Stimulated activated CD8-positive, alpha-beta memory T cell treated with anti-CD3 and anti-CD28 coated beads, Interleukin-12 subunit alpha, Interleukin-12 subunit beta, amount 100 ng/mL, for 24 hours (primary cell): ENCODE data around the gene PXYLP1.

Source experiments
- DNase-seq: peaks from one replicate; pipeline ENCODE4 v3.0.0-alpha.2; 2020; ENCODE audit errors: extremely low read depth

PXYLP1 gene

GRCh38 chr3:141273700-141274410 is 42.2 kb downstream of the PXYLP1 start:
- DNase-seq: no peak

GRCh38 chr3:141274411-141275031 is 42.9 kb downstream of the PXYLP1 start:
- DNase-seq: no peak

GRCh38 chr3:141275032-141275422 is 43.4 kb downstream of the PXYLP1 start:
- no peak for DNase-seq

- DNase-seq: no peak
These were observed 43.9 kb downstream of the PXYLP1 start for GRCh38 chr3:141275511-141275910.

- DNase-seq: no peak
These were observed 44.3 kb downstream of the PXYLP1 start for GRCh38 chr3:141275973-141276372.

- DNase-seq: no peak
These were observed 44.8 kb downstream of the PXYLP1 start for GRCh38 chr3:141276398-141276797.

- no peak for DNase-seq
These were observed 45.8 kb downstream of the PXYLP1 start for GRCh38 chr3:141277451-141277850.

GRCh38 chr3:141278196-141279076 is 46.8 kb downstream of the PXYLP1 start:
- DNase-seq: no peak

GRCh38 chr3:141279077-141279967 is 47.7 kb downstream of the PXYLP1 start:
- no peak for DNase-seq

GRCh38 chr3:141280086-141280485 is 48.5 kb downstream of the PXYLP1 start:
- DNase-seq: no peak

GRCh38 chr3:141280690-141281089 is 49.1 kb downstream of the PXYLP1 start:
- DNase-seq: no peak

- no peak for DNase-seq
These were observed 53.9 kb downstream of the PXYLP1 start for GRCh38 chr3:141285570-141285969.

- DNase-seq: no peak
These were observed 55.2 kb downstream of the PXYLP1 start for GRCh38 chr3:141286856-141287255.

- DNase-seq: no peak
These were observed 55.7 kb downstream of the PXYLP1 start for GRCh38 chr3:141287326-141287725.

GRCh38 chr3:141288336-141288990 is 56.8 kb downstream of the PXYLP1 start:
- DNase-seq: no peak

GRCh38 chr3:141289228-141289772 is 57.7 kb downstream of the PXYLP1 start:
- no peak for DNase-seq

GRCh38 chr3:141291559-141292355 is 60.1 kb downstream of the PXYLP1 start:
- DNase-seq: no peak

- no peak for DNase-seq
These were observed 60.9 kb downstream of the PXYLP1 start for GRCh38 chr3:141292356-141293058.

GRCh38 chr3:141294301-141294700 is 62.7 kb downstream of the PXYLP1 start:
- DNase-seq: no peak
